Trophoblast cell (in vitro differentiated cells and primary cell): Measurements from ENCODE around the gene FIZ1. TPM values are rescaled to one million over a fixed set of nuclear protein-coding genes. Genes with fewer than 3 reads are reported as not detected.

Experiments
- DNase-seq, 2 donors: peaks; one replicate each; pipeline ENCODE4 v3.0.0-alpha.2; 2016
- H2AFZ ChIP-seq: 2 replicates; pipeline ENCODE4 v1.6.1; 2013; ENCODE audit warnings: low read length, moderate library complexity, mild to moderate bottlenecking; ENCODE audit not compliant: insufficient read depth, poor library complexity
- H2AK5ac ChIP-seq: 2 replicates; pipeline ENCODE4 v1.6.1; 2013; ENCODE audit warnings: mild to moderate bottlenecking, low read length
- H2BK120ac ChIP-seq: 2 replicates; pipeline ENCODE4 v1.6.1; 2013; ENCODE audit warnings: low read length, mild to moderate bottlenecking, moderate library complexity; ENCODE audit not compliant: insufficient read depth, poor library complexity
- H2BK12ac ChIP-seq: 2 replicates; pipeline ENCODE4 v1.6.1; 2013; ENCODE audit warnings: mild to moderate bottlenecking, low read length, moderate library complexity
- H2BK5ac ChIP-seq: 2 replicates; pipeline ENCODE4 v1.6.1; 2013; ENCODE audit warnings: low read length, low read depth, moderate library complexity, mild to moderate bottlenecking; ENCODE audit not compliant: poor library complexity
- H3K14ac ChIP-seq: 2 replicates; pipeline ENCODE4 v1.6.1; 2013; ENCODE audit warnings: mild to moderate bottlenecking, low read length
- H3K18ac ChIP-seq: 2 replicates; pipeline ENCODE4 v1.6.1; 2013; ENCODE audit warnings: mild to moderate bottlenecking, low read length
- H3K23ac ChIP-seq: 2 replicates; pipeline ENCODE4 v1.6.1; 2013; ENCODE audit warnings: low read length
- H3K27ac ChIP-seq: 2 replicates; pipeline ENCODE4 v1.5.1; 2013; ENCODE audit warnings: low read depth, mild to moderate bottlenecking, inconsistent platforms, low read length, moderate library complexity
- H3K27me3 ChIP-seq: 2 replicates; pipeline ENCODE4 v1.6.1; 2013; ENCODE audit warnings: inconsistent platforms, mild to moderate bottlenecking, low read length, moderate library complexity; ENCODE audit not compliant: insufficient read depth
- H3K36me3 ChIP-seq, 2 experiments: 1 replicate in 1 of 2; 2 replicates in 1 of 2; pipeline ENCODE4 v1.6.1; 2013; ENCODE audit warnings: low read length in 2 of 2, mild to moderate bottlenecking in 2 of 2, moderate library complexity in 1 of 2; ENCODE audit not compliant: insufficient read depth in 2 of 2, control insufficient read depth in 1 of 2
- H3K4ac ChIP-seq: 2 replicates; pipeline ENCODE4 v1.6.1; 2013; ENCODE audit warnings: low read depth, mild to moderate bottlenecking, low read length, moderate library complexity
- H3K4me1 ChIP-seq, 2 experiments: 1 replicate in 1 of 2; 2 replicates in 1 of 2; pipeline ENCODE4 v1.6.1; 2013; ENCODE audit warnings: low read length in 2 of 2, mild to moderate bottlenecking in 2 of 2, moderate library complexity in 1 of 2; ENCODE audit not compliant: insufficient read depth in 2 of 2, control insufficient read depth in 1 of 2
- H3K4me2 ChIP-seq: 2 replicates; pipeline ENCODE4 v1.6.1; 2013; ENCODE audit warnings: inconsistent platforms, mild to moderate bottlenecking, low read length, moderate library complexity
- H3K4me3 ChIP-seq: 2 replicates; pipeline ENCODE4 v1.5.1; 2013; ENCODE audit warnings: mild to moderate bottlenecking, low read depth, low read length, inconsistent platforms
- H3K79me1 ChIP-seq: one replicate; pipeline ENCODE4 v1.6.1; 2013; ENCODE audit warnings: low read length
- H3K79me2 ChIP-seq: 2 replicates; pipeline ENCODE4 v1.6.1; 2013; ENCODE audit warnings: low read length, mild to moderate bottlenecking; ENCODE audit not compliant: control insufficient read depth, insufficient read depth, poor library complexity
- H3K9ac ChIP-seq: 2 replicates; pipeline ENCODE4 v1.6.1; 2013; ENCODE audit warnings: mild to moderate bottlenecking, low read length
- H3K9me3 ChIP-seq: 2 replicates; pipeline ENCODE4 v1.6.1; 2013; ENCODE audit warnings: low read depth, mild to moderate bottlenecking, control low read depth, inconsistent platforms, low read length; ENCODE audit not compliant: insufficient read depth
- H4K12ac ChIP-seq: 2 replicates; pipeline ENCODE4 v1.6.1; 2013; ENCODE audit warnings: low read depth, mild to moderate bottlenecking, low read length, moderate library complexity
- H4K8ac ChIP-seq: 2 replicates; pipeline ENCODE4 v1.6.1; 2013; ENCODE audit warnings: low read depth, mild to moderate bottlenecking, low read length, moderate library complexity
- H4K91ac ChIP-seq: one replicate; pipeline ENCODE4 v1.6.1; 2013; ENCODE audit warnings: low read depth, mild to moderate bottlenecking, low read length, moderate library complexity
- WGBS: extraction: QIAGEN DNeasy Blood & Tissue Kit; methylation state at CpG from one replicate; pipeline ENCODE4 v1.1.7; 2013; ENCODE audit warnings: missing lambda C conversion rate; ENCODE audit not compliant: insufficient read length, insufficient coverage; ENCODE audit errors: extremely low coverage; 5-methylcytosine and 5-hydroxymethylcytosine counted together
- polyA plus RNA-seq: library from polyadenylated mRNA; stranded (reverse); fragments of 200-250 nt; gene quantifications from 2 replicates; pipeline ENCODE4 v1.2.3, GENCODE V29; 2013

FIZ1 gene
- polyA plus RNA-seq: 11.2 and 12.4 TPM in 2 replicates

GRCh38 chr19:55599468-55599841, at the start of gene FIZ1:
FIZ1 (minus strand) TSS chr19:55599517; CDS start chr19:55597865, 1,652 bp downstream.
- WGBS: no CpG with 5 or more reads among the region's 23 CpGs
- Histone ChIP-seq H3K36me3 (peaks cover 18 to 26% of the 10 kb centered on the region in 2 experiments), H3K23ac (no peak within 1 kb of the TSS), H4K8ac (peak within 1 kb of the TSS; percentile 97), H3K79me2 (peaks cover 6% of the 10 kb centered on the region), H3K4me1 (peaks cover 9% of the 10 kb centered on the region in 2 experiments), H3K27ac (peak within 1 kb of the TSS; percentile 95), H2BK120ac (peak within 1 kb of the TSS; percentile 91), H3K9me3 (peaks cover 3% of the 10 kb centered on the region), H3K18ac (peak within 1 kb of the TSS; percentile 96), H3K79me1 (peaks cover 17% of the 10 kb centered on the region), H4K91ac (peak within 1 kb of the TSS; percentile 98), H2AK5ac (peak within 1 kb of the TSS; percentile 70), H3K9ac (peak within 1 kb of the TSS; percentile 93), H2AFZ (peak within 1 kb of the TSS; percentile 82), H3K14ac (peak within 1 kb of the TSS; percentile 94), H3K4ac (peak within 1 kb of the TSS; percentile 77), H2BK5ac (peak within 1 kb of the TSS; percentile 95), H2BK12ac (peak within 1 kb of the TSS; percentile 4), H4K12ac (peak within 1 kb of the TSS; percentile 88), H3K27me3 (no peaks in the 10 kb centered on the region), H3K4me2 (peak within 1 kb of the TSS; percentile 86), H3K4me3 (peak within 1 kb of the TSS; percentile 84)
- peak; percentile 95 to 96 for DNase-seq

GRCh38 chr19:55648585-55649267, 49.4 kb upstream of the FIZ1 start:
- WGBS: no CpG with 5 or more reads among the region's 25 CpGs
- Histone ChIP-seq H2BK12ac (peak overlapping the region; percentile 15), H3K4me1 (peaks cover 5 to 15% of the 10 kb centered on the region in 2 experiments), H3K14ac (peak overlapping the region; percentile 90), H3K18ac (peak overlapping the region; percentile 98), H3K36me3 (peaks cover 31 to 32% of the 10 kb centered on the region in 2 experiments), H3K27ac (no peak overlapping the region), H3K9me3 (no peaks in the 10 kb centered on the region), H3K4me3 (peak overlapping the region; percentile 93), H4K91ac (peak overlapping the region; percentile 93), H2BK5ac (no peak overlapping the region), H4K12ac (peak overlapping the region; percentile 79), H2AK5ac (peak overlapping the region; percentile 43), H4K8ac (peak overlapping the region; percentile 85), H3K4me2 (peak overlapping the region; percentile 92), H3K23ac (no peak overlapping the region), H3K4ac (peak overlapping the region; percentile 67), H3K79me1 (peaks cover 13% of the 10 kb centered on the region), H2AFZ (peak overlapping the region; percentile 12), H3K27me3 (no peaks in the 10 kb centered on the region), H2BK120ac (peak overlapping the region; percentile 89), H3K9ac (peak overlapping the region; percentile 97), H3K79me2 (peaks cover 15% of the 10 kb centered on the region)
- no peak for DNase-seq

- peak within 1 kb of the TSS; percentile 79 for H4K12ac ChIP-seq
- peak within 1 kb of the TSS; percentile 75 for H2BK12ac ChIP-seq
- H3K4ac ChIP-seq: peak within 1 kb of the TSS; percentile 67
- H3K27ac ChIP-seq: peak within 1 kb of the TSS; percentile 63
- peak within 1 kb of the TSS; percentile 98 for H3K18ac ChIP-seq
- H2BK120ac ChIP-seq: peak within 1 kb of the TSS; percentile 89
- peak within 1 kb of the TSS; percentile 95 for H2BK5ac ChIP-seq
- H2AK5ac ChIP-seq: peak within 1 kb of the TSS; percentile 43
- H3K14ac ChIP-seq: peak within 1 kb of the TSS; percentile 90
- H4K8ac ChIP-seq: peak within 1 kb of the TSS; percentile 85
- H3K27me3 ChIP-seq: no peaks in the 10 kb centered on the region
- H3K4me3 ChIP-seq: peak within 1 kb of the TSS; percentile 93
- peak in 1 of 2 donors; percentile 44 for DNase-seq
- H2AFZ ChIP-seq: peak within 1 kb of the TSS; percentile 94
- H3K36me3 ChIP-seq: peaks cover 31 to 32% of the 10 kb centered on the region in 2 experiments
- H3K79me1 ChIP-seq: peaks cover 15% of the 10 kb centered on the region
- H3K79me2 ChIP-seq: peaks cover 19% of the 10 kb centered on the region
- no CpG with 5 or more reads among the region's 87 CpGs for WGBS
- H3K9me3 ChIP-seq: no peaks in the 10 kb centered on the region
- H4K91ac ChIP-seq: peak within 1 kb of the TSS; percentile 93
- no peak within 1 kb of the TSS for H3K23ac ChIP-seq
- H3K4me2 ChIP-seq: peak within 1 kb of the TSS; percentile 92
- peak within 1 kb of the TSS; percentile 97 for H3K9ac ChIP-seq
- H3K4me1 ChIP-seq: peaks cover 6 to 17% of the 10 kb centered on the region in 2 experiments
These were observed 48.6 kb upstream of the FIZ1 start, which contains the start of gene CCDC106 for GRCh38 chr19:55647732-55648584. CCDC106 (plus strand) TSS chr19:55648212; CDS start chr19:55649047, 835 bp downstream.
